Smooth muscle cell (in vitro differentiated cells): ENCODE measurements around the gene LAMA4. TPM values are rescaled to one million over a fixed set of nuclear protein-coding genes. Genes with fewer than 3 reads are reported as not detected.

ENCODE experiments used
- DNase-seq: peaks from one replicate; lab custom pipeline; 2025; ENCODE audit not compliant: unreplicated experiment; lab: John Stamatoyannopoulos, UW
- H2AFZ ChIP-seq: fragments of 200-600 bp; sonication (generic); 2 replicates; pipeline ENCODE4 v1.6.0; 2016; ENCODE audit warnings: antibody characterized with exemption, low read depth, mild to moderate bottlenecking
- H3F3A ChIP-seq: fragments of 200-600 bp; sonication (generic); 2 replicates; pipeline ENCODE4 v1.6.0; 2017; ENCODE audit warnings: antibody characterized with exemption, low read depth
- H3K27ac ChIP-seq: fragments of 200-600 bp; sonication (generic); 2 replicates; pipeline ENCODE4 v1.5.1; 2016; ENCODE audit warnings: low read depth, mild to moderate bottlenecking
- H3K27me3 ChIP-seq: fragments of 200-600 bp; sonication (generic); 2 replicates; pipeline ENCODE4 v1.6.1; 2016; ENCODE audit warnings: low read depth, mild to moderate bottlenecking
- H3K36me3 ChIP-seq: fragments of 200-600 bp; sonication (generic); 2 replicates; pipeline ENCODE4 v1.5.1; 2016; ENCODE audit warnings: low read depth
- H3K4me1 ChIP-seq: fragments of 200-600 bp; sonication (generic); 2 replicates; pipeline ENCODE4 v1.5.1; 2016; ENCODE audit warnings: low read depth
- H3K4me2 ChIP-seq: fragments of 200-600 bp; sonication (generic); 2 replicates; pipeline ENCODE4 v1.6.0; 2016; ENCODE audit warnings: mild to moderate bottlenecking
- H3K4me3 ChIP-seq: fragments of 200-600 bp; sonication (generic); 2 replicates; pipeline ENCODE4 v1.5.1; 2016; ENCODE audit warnings: mild to moderate bottlenecking
- H3K79me2 ChIP-seq: fragments of 200-600 bp; sonication (generic); 2 replicates; pipeline ENCODE4 v1.6.0; 2016; ENCODE audit warnings: low read depth, mild to moderate bottlenecking
- H3K9ac ChIP-seq: fragments of 200-600 bp; sonication (generic); 2 replicates; pipeline ENCODE4 v1.6.0; 2016; ENCODE audit warnings: low read depth
- H3K9me3 ChIP-seq: fragments of 200-600 bp; sonication (generic); replicated peaks from 2 replicates; pipeline ENCODE4 v1.5.1; 2016; ENCODE audit warnings: low read depth
- H4K20me1 ChIP-seq: fragments of 200-600 bp; sonication (generic); 2 replicates; pipeline ENCODE4 v1.6.0; 2016; ENCODE audit warnings: low read depth
- WGBS: methylation state at CpG from one replicate; pipeline ENCODE4 v1.1.7; 2016; ENCODE audit warnings: low lambda C conversion rate; 5-methylcytosine and 5-hydroxymethylcytosine counted together
- polyA plus RNA-seq: library from polyadenylated mRNA; unstranded; fragments of >200 nt; fragmentation: Nextera tagmentation; extraction: Ambion mirVana; gene quantifications from 2 replicates; pipeline ENCODE4 v1.2.1, GENCODE V29; 2016
- total RNA-seq: library from RNA; depleted of rRNA; stranded (reverse); fragments of >200 nt; gene quantifications from 2 replicates; pipeline ENCODE4 v1.2.3, GENCODE V29; 2014
- TF ChIP-seq, protein P1 (sequence below): fragments of 200-600 bp; sonication (generic); IDR thresholded peaks from 2 replicates; pipeline ENCODE4 v1.5.1; 2017; ENCODE audit warnings: borderline replicate concordance, mild to moderate bottlenecking, antibody characterized with exemption; ENCODE audit not compliant: insufficient read depth, poor library complexity, severe bottlenecking

The LAMA4 gene
- total and polyA plus RNA-seq, 2 experiments from 2014 or later, result 9.1 to 29.4 TPM

DNA sequence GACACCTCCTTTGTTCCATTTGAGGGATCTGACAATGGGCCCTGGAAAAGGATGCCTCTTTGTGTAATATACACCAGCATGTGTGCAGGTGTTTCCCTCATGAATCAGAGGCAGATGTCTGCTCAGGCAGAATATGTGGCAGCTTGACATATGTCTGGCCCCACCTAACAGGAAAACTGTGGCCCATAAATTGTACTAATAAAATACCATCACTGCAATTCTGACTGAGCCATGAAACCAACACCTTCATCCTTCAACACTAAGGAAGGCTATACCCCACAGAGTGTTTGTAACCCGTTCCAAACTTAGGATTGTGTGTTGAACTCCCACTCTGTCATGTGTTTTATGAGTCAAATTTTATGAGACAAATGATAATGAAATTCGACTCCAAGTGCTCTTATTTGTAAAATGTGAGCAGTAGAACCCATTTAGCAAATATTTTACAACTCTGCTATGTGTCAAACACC is 22.7 kb downstream of the LAMA4 start:
- Histone ChIP-seq H3K79me2 (no peaks in the 10 kb centered on the region), H3K27ac (peak overlapping the region; percentile 76), H2AFZ (no peak overlapping the region), H3K4me2 (peak overlapping the region; percentile 74), H3K4me1 (peaks cover 19% of the 10 kb centered on the region), H3K36me3 (no peaks in the 10 kb centered on the region), H3K9ac (no peak overlapping the region), H3K4me3 (no peak overlapping the region), H3K27me3 (no peaks in the 10 kb centered on the region), H4K20me1 (no peaks in the 10 kb centered on the region), H3F3A (peaks cover 6% of the 10 kb centered on the region), H3K9me3 (no peaks in the 10 kb centered on the region)
- 34% methylated on average over 2 of the region's 2 CpGs for WGBS
- TF ChIP-seq, protein P1, sequence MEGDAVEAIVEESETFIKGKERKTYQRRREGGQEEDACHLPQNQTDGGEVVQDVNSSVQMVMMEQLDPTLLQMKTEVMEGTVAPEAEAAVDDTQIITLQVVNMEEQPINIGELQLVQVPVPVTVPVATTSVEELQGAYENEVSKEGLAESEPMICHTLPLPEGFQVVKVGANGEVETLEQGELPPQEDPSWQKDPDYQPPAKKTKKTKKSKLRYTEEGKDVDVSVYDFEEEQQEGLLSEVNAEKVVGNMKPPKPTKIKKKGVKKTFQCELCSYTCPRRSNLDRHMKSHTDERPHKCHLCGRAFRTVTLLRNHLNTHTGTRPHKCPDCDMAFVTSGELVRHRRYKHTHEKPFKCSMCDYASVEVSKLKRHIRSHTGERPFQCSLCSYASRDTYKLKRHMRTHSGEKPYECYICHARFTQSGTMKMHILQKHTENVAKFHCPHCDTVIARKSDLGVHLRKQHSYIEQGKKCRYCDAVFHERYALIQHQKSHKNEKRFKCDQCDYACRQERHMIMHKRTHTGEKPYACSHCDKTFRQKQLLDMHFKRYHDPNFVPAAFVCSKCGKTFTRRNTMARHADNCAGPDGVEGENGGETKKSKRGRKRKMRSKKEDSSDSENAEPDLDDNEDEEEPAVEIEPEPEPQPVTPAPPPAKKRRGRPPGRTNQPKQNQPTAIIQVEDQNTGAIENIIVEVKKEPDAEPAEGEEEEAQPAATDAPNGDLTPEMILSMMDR, result no peak
- no peak for DNase-seq

DNA sequence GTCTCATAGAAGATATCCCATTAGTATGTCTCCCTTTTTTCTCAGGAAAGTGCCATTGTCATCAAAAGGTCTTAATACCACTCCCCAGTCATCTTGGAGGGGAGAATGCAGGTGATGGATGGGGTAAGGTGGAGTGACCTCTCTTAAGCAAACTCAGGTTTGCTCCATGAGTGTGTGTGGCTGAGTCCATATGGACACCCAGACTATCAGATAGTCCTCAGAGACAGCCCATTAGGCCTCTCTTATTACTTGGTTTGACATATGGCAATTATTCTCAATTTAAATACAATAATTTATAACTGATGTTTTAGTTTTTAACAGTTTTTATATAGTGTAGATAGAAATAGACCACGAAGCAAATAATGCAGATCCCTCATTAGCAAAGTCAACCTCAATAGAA is 23.2 kb downstream of the LAMA4 start:
- WGBS, result 92% methylated on average over 1 of the region's 1 CpG
- Histone ChIP-seq H3F3A (peaks cover 6% of the 10 kb centered on the region), H4K20me1 (no peaks in the 10 kb centered on the region), H3K4me2 (no peak overlapping the region), H3K4me1 (peaks cover 19% of the 10 kb centered on the region), H3K9ac (no peak overlapping the region), H3K9me3 (no peaks in the 10 kb centered on the region), H3K79me2 (no peaks in the 10 kb centered on the region), H3K36me3 (no peaks in the 10 kb centered on the region), H3K27ac (no peak overlapping the region), H2AFZ (no peak overlapping the region), H3K27me3 (peaks cover 4% of the 10 kb centered on the region), H3K4me3 (no peak overlapping the region)
- TF ChIP-seq, protein P1, result no peak
- no peak for DNase-seq

DNA sequence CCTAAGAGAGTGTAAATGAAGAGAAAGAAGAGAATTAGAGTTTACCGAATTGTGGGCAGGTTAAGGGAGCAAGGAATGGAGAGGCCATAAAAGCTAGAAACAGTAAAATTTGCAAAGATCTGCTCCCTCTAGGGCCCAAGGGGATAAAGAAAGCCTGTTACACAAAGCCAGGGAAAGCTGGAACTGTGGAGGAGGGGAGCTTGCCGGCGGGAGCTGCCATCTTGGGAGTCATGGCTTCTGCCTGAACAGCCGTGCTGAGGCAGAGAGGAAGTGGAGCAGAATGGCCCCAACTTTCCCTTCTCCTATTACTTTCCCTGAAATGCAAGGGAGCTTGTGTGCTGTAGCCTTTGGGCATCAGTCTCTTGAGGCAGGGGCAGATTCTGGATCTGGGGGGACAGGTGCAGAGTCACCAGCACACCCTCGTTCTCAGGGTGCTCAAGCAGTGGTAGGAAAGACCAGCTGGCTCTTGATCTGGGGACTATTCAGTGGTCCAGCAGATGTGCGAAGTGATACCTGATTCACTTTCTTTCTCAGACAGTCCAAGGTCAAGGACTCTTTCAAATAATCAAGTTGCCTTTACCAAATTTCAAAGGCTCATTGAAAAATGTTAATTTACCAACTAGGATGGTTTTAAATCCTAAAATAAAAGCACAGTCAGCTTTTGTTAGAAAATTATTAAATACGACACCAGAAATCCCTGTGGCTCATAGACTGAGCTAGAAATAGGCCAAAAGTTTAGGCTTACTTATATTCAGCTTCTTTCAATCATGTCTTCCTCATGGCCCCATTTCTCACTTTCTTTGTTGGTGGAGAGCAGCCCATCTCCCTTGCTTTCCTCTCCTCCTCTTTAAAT is 25.7 kb downstream of the LAMA4 start:
- Histone ChIP-seq H3K27me3 (peaks cover 4% of the 10 kb centered on the region), H3K4me1 (peaks cover 12% of the 10 kb centered on the region), H2AFZ (no peak overlapping the region), H3K9ac (no peak overlapping the region), H3K27ac (no peak overlapping the region), H4K20me1 (no peaks in the 10 kb centered on the region), H3K4me2 (no peak overlapping the region), H3F3A (no peaks in the 10 kb centered on the region), H3K79me2 (no peaks in the 10 kb centered on the region), H3K36me3 (no peaks in the 10 kb centered on the region), H3K9me3 (no peaks in the 10 kb centered on the region), H3K4me3 (no peak overlapping the region)
- WGBS, result 94% methylated on average over 7 of the region's 7 CpGs
- DNase-seq, result no peak
- TF ChIP-seq, protein P1, result no peak
